Calu3 (cell line): ENCODE data around the gene NUP50. TPM values are rescaled to one million over a fixed set of nuclear protein-coding genes. Genes with fewer than 3 reads are reported as not detected.

Source experiments
- BruUV-seq: library from RNA; stranded (reverse); fragments of 400-500 nt; replicated peaks from 2 replicates; lab custom pipeline; 2021; lab: Mats Ljungman, UMichigan
- CTCF ChIA-PET: fragments of 300-600 bp; sonication (Branson Sonifier 250); formaldehyde crosslinking; loops from one replicate; lab custom pipeline; 2022; ENCODE audit warnings: antibody characterized with exemption; lab: Charles Lee
- DNase-seq: peaks from one replicate; pipeline ENCODE4 v3.0.0; 2022
- H3K27ac Mint-ChIP-seq: one replicate; pipeline ENCODE4 v1.8.0; 2022; ENCODE audit warnings: mixed read lengths; ENCODE audit not compliant: unreplicated experiment
- H3K27me3 Mint-ChIP-seq: one replicate; pipeline ENCODE4 v1.8.0; 2022; ENCODE audit warnings: mixed read lengths; ENCODE audit not compliant: unreplicated experiment
- H3K36me3 Mint-ChIP-seq: one replicate; pipeline ENCODE4 v1.8.0; 2022; ENCODE audit warnings: mild to moderate bottlenecking, moderate library complexity, mixed read lengths; ENCODE audit not compliant: insufficient read depth, unreplicated experiment
- H3K4me1 Mint-ChIP-seq: one replicate; pipeline ENCODE4 v1.8.0; 2022; ENCODE audit warnings: mild to moderate bottlenecking, low read depth, mixed read lengths; ENCODE audit not compliant: unreplicated experiment
- H3K4me3 Mint-ChIP-seq: one replicate; pipeline ENCODE4 v1.8.0; 2022; ENCODE audit warnings: mild to moderate bottlenecking, low read depth, moderate library complexity, mixed read lengths; ENCODE audit not compliant: unreplicated experiment
- H3K9me3 Mint-ChIP-seq: one replicate; pipeline ENCODE4 v1.8.0; 2022; ENCODE audit warnings: low read depth, mixed read lengths; ENCODE audit not compliant: unreplicated experiment
- intact Hi-C: fragments of 100-400 bp; cut with micrococcal nuclease; formaldehyde crosslinking; loops from one replicate; pipeline ENCODE4 v1.10.0; 2022; ENCODE audit not compliant: unreplicated experiment
- total RNA-seq: library from RNA; stranded (reverse); gene quantifications from 2 replicates; pipeline ENCODE4 v1.2.3, GENCODE V29; 2022
- TF ChIP-seq, protein P1 (sequence below): fragments of 200-600 bp; IDR thresholded peaks from one replicate; pipeline ENCODE4 v1.8.0; 2022; ENCODE audit warnings: antibody characterized with exemption; ENCODE audit not compliant: unreplicated experiment

The NUP50 gene
- total RNA-seq, 1 experiment from 2014 or later = 107 TPM

DNA sequence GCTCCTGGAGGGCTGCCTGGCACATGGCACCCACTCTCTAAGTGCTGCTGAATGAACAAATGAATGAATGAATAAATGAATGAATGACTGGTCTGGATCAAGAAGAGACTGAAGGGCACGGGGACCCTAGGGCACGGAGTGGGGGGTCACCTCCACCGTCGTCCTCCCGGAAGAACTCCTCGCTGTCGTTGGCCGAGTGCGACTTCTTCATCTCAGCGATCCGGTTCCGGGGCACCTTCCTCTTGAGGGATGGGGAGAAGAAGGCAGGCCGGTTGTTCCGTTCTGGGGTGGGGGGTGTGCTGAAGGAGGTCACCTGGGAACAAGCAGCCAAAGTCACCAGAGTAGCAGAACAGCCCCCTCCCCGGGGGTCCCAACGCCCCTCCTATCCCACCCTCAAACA lies 36.0 kb downstream of the NUP50 start:
- BruUV-seq = no TSS peak
- TF ChIP-seq, protein P1, sequence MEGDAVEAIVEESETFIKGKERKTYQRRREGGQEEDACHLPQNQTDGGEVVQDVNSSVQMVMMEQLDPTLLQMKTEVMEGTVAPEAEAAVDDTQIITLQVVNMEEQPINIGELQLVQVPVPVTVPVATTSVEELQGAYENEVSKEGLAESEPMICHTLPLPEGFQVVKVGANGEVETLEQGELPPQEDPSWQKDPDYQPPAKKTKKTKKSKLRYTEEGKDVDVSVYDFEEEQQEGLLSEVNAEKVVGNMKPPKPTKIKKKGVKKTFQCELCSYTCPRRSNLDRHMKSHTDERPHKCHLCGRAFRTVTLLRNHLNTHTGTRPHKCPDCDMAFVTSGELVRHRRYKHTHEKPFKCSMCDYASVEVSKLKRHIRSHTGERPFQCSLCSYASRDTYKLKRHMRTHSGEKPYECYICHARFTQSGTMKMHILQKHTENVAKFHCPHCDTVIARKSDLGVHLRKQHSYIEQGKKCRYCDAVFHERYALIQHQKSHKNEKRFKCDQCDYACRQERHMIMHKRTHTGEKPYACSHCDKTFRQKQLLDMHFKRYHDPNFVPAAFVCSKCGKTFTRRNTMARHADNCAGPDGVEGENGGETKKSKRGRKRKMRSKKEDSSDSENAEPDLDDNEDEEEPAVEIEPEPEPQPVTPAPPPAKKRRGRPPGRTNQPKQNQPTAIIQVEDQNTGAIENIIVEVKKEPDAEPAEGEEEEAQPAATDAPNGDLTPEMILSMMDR = no peak
- no peak for DNase-seq
- H3K9me3 Mint-ChIP-seq = no peaks in the 10 kb centered on the region
- peaks cover 10% of the 10 kb centered on the region for H3K4me1 Mint-ChIP-seq
- H3K27me3 Mint-ChIP-seq = no peaks in the 10 kb centered on the region
- H3K27ac Mint-ChIP-seq = no peak overlapping the region
- intact Hi-C loops = no loop called here
- H3K36me3 Mint-ChIP-seq = peaks cover 44% of the 10 kb centered on the region
- H3K4me3 Mint-ChIP-seq = no peak overlapping the region
- CTCF ChIA-PET = no interaction called here

GRCh38 chr22:45200230-45200629 lies 36.5 kb downstream of the NUP50 start:
- TF ChIP-seq, protein P1 = no peak
- DNase-seq = no peak
- Mint-ChIP-seq H3K9me3 (no peaks in the 10 kb centered on the region), H3K27me3 (no peaks in the 10 kb centered on the region), H3K36me3 (peaks cover 49% of the 10 kb centered on the region), H3K4me3 (no peak overlapping the region), H3K27ac (no peak overlapping the region), H3K4me1 (peaks cover 10% of the 10 kb centered on the region)
- intact Hi-C loops = no loop called here
- CTCF ChIA-PET = no interaction called here
- no TSS peak for BruUV-seq

DNA sequence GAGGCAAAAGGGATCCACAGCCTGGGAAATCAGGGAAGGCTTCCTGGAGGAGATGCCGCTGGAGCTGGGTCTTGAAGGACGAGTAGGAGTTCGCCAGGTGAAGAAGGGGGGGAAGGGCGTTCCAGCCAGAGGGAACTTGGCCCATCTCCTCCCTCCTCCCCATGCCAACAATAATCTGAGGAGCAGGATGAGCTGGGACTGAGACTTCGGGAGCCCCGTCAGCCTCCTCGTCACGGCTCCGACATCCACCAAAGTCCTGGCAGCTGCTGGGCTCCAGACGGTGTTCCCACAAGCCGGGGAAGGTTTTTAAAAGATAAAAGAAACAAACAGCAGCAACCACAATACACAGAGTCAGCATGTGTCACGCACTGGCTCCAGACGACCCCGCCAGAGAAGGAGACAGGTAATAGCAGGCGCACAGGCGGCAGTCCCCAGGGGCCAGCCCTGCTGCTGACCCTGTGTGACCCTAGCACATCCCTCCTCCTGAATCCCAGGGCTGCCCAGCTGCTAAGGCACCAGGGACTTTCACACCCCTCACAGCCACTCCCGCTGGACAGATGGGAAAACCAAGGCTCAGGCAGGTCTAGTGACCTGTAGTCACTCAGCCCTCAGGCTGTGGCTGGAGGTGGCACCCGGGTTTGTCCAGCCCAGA lies 37.3 kb downstream of the NUP50 start:
- TF ChIP-seq, protein P1 = no peak
- intact Hi-C loops = no loop called here
- CTCF ChIA-PET = no interaction called here
- Mint-ChIP-seq H3K9me3 (no peaks in the 10 kb centered on the region), H3K36me3 (peaks cover 48% of the 10 kb centered on the region), H3K4me3 (no peak overlapping the region), H3K27ac (no peak overlapping the region), H3K27me3 (no peaks in the 10 kb centered on the region), H3K4me1 (peaks cover 10% of the 10 kb centered on the region)
- no peak for DNase-seq
- no TSS peak for BruUV-seq

DNA sequence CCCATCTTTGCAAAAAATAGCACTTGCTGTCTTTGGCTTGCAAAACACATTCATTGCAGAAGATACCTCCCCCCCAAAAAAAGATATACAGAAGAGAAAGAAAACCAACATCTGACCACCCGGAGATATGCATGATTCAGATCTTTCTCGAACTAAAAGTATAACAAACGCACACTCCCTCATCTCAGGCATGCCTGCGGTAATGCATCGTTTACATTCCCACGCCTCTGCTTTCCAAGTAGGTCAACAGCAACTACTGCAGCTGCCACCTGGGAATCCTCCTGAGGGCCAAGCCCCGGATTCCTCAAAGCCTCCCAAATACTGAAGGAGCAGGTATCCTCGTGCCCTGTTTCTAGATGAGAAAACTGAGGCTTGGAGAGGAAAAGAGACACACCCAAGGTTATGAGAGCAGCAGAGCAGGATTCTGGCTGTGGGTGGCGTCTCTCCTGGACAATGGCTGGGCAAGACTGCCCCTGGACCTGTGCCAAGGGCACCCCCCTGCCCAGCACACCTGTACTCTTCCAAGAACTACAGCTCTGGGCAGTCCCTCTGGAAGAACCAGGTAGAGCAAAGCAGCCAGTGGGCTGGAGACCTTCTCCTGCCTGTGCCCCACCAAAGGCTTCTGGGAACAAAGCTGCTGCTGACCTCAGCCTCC lies 38.1 kb downstream of the NUP50 start:
- Mint-ChIP-seq H3K27me3 (no peaks in the 10 kb centered on the region), H3K4me3 (no peak overlapping the region), H3K27ac (no peak overlapping the region), H3K4me1 (peaks cover 10% of the 10 kb centered on the region), H3K9me3 (no peaks in the 10 kb centered on the region), H3K36me3 (peaks cover 50% of the 10 kb centered on the region)
- intact Hi-C loops = no loop called here
- BruUV-seq = no TSS peak
- no peak for DNase-seq
- CTCF ChIA-PET = interaction anchor here (0.6 kb wide), 1 partner anchor 179 kb away, joined by 10 read pairs; no protein-coding TSS in a partner anchor
- TF ChIP-seq, protein P1 = no peak
